ENCODE measurements around the gene HECW1. TPM values are rescaled to one million over a fixed set of nuclear protein-coding genes. Genes with fewer than 3 reads are reported as not detected.

HECW1 gene
- total and polyA plus RNA-seq, 2 donors (not counting 1 experiment from before 2014, with no cell fraction given): not detected

DNA sequence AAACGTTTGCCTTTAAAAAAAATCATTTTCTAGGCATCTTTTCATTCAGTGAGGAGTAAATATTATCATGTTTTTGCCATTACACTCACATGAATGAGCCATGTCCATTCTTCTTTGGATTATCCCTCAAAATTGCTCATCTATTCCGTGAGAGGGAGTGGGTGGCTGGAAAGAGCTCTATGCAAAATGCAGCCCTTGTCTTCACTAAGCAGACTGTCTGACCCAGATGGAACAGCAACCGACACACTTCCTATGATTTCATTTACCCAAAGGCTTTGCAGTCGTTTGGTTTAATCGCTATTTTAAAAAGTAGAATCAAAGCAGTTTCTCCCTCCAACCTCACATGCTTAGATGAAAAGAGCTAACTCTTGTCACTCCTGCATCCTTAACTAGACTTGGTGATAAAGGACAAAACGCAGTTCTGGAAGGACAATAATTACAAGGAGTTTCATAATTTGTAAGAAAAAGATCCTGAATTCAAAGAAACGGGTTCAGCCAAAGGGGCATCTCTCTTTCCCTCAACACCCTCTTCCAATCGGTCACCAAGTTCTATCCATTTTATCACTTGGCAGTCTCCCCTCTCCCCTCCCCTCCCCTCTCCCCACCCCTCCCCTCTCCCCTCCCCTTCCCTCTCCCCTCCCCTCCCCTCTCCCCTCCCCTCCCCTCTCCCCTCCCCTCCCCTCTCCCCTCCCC is 272.3 kb downstream of the HECW1 start:
- no peak for DNase-seq
- ChIA-PET POLR2A (no interaction called here), CTCF (no interaction called here)
- H3K4me3 Mint-ChIP-seq: no peak overlapping the region
- no peak overlapping the region for H3K27ac Mint-ChIP-seq
- H3K4me3 ChIP-seq (ENCODE audit: control extremely low read depth in 1 of 5, extremely low read depth in 1 of 5, insufficient read depth in 1 of 5, low read depth in 2 of 5, low read length in 4 of 5): no peak overlapping the region
- H3K9me3 Mint-ChIP-seq (ENCODE audit: insufficient read depth): peaks cover 4% of the 10 kb centered on the region
- no peaks in the 10 kb centered on the region for H3K36me3 ChIP-seq (replicated peaks in 1 of 2; ENCODE audit: control extremely low read depth in 1 of 2, control insufficient read depth in 1 of 2, extremely low read depth in 1 of 2, insufficient read depth in 2 of 2, low read length in 1 of 2)
- no peak for TF ChIP-seq EZH2 (IDR thresholded peaks at IDR 0.05; ENCODE audit: borderline replicate concordance, insufficient read depth, low read depth, low read length, poor library complexity, severe bottlenecking)
- TF ChIP-seq, protein P1, sequence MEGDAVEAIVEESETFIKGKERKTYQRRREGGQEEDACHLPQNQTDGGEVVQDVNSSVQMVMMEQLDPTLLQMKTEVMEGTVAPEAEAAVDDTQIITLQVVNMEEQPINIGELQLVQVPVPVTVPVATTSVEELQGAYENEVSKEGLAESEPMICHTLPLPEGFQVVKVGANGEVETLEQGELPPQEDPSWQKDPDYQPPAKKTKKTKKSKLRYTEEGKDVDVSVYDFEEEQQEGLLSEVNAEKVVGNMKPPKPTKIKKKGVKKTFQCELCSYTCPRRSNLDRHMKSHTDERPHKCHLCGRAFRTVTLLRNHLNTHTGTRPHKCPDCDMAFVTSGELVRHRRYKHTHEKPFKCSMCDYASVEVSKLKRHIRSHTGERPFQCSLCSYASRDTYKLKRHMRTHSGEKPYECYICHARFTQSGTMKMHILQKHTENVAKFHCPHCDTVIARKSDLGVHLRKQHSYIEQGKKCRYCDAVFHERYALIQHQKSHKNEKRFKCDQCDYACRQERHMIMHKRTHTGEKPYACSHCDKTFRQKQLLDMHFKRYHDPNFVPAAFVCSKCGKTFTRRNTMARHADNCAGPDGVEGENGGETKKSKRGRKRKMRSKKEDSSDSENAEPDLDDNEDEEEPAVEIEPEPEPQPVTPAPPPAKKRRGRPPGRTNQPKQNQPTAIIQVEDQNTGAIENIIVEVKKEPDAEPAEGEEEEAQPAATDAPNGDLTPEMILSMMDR (IDR thresholded peaks at IDR 0.05): no peak
- H4K20me1 ChIP-seq (ENCODE audit: control insufficient read depth, insufficient read depth, low read length, poor library complexity, severe bottlenecking): no peaks in the 10 kb centered on the region
- peaks cover 18% of the 10 kb centered on the region for H3K27me3 Mint-ChIP-seq
- no peaks in the 10 kb centered on the region for H3K79me2 ChIP-seq (ENCODE audit: control insufficient read depth, insufficient read depth, low read length)
- peaks cover 0 to 8% (median 0%) of the 10 kb centered on the region in 3 donors for H3K9me3 ChIP-seq (ENCODE audit: control extremely low read depth in 1 of 3, control insufficient read depth in 2 of 3, insufficient read depth in 1 of 3, low read length in 2 of 3)
- peaks cover 0 to 2% (median 0%) of the 10 kb centered on the region in 4 experiments for H3K27me3 ChIP-seq (replicated peaks in 1 of 4; ENCODE audit: control extremely low read depth in 1 of 4, control insufficient read depth in 3 of 4, insufficient read depth in 4 of 4, low read length in 3 of 4)
- no peak for ATAC-seq (ENCODE audit: low read depth)
- H3K4me2 ChIP-seq (replicated peaks; ENCODE audit: low read depth, low read length, poor library complexity, severe bottlenecking): no peak overlapping the region
- intact Hi-C loops (cut with micrococcal nuclease): no loop called here
- H3K27ac ChIP-seq (ENCODE audit: low read length in 2 of 2): no peak overlapping the region
- no peaks in the 10 kb centered on the region for H3K4me1 Mint-ChIP-seq
- H2AFZ ChIP-seq (ENCODE audit: insufficient read depth, low read depth, low read length, poor library complexity, severe bottlenecking): no peak overlapping the region
- H3K4me1 ChIP-seq (ENCODE audit: control insufficient read depth in 2 of 2, insufficient read depth in 2 of 2, low read length in 2 of 2): no peaks in the 10 kb centered on the region
- 100% methylated on average over 1 of the region's 8 CpGs for WGBS (ENCODE audit: insufficient coverage)
- H3K9ac ChIP-seq (ENCODE audit: low read length): no peak overlapping the region

GRCh38 chr7:43385309-43385680 is 272.8 kb downstream of the HECW1 start:
- H3K27me3 Mint-ChIP-seq: peaks cover 17% of the 10 kb centered on the region
- WGBS (ENCODE audit: insufficient coverage): 57% methylated on average over 1 of the region's 2 CpGs
- no peak overlapping the region for H3K4me3 ChIP-seq (ENCODE audit: control extremely low read depth in 1 of 5, extremely low read depth in 1 of 5, insufficient read depth in 1 of 5, low read depth in 2 of 5, low read length in 4 of 5)
- CTCF ChIA-PET: no interaction called here
- H3K4me2 ChIP-seq (replicated peaks; ENCODE audit: low read depth, low read length, poor library complexity, severe bottlenecking): no peak overlapping the region
- POLR2A ChIA-PET: no interaction called here
- no peaks in the 10 kb centered on the region for H3K79me2 ChIP-seq (ENCODE audit: control insufficient read depth, insufficient read depth, low read length)
- H3K4me1 Mint-ChIP-seq: no peaks in the 10 kb centered on the region
- H4K20me1 ChIP-seq (ENCODE audit: control insufficient read depth, insufficient read depth, low read length, poor library complexity, severe bottlenecking): no peaks in the 10 kb centered on the region
- DNase-seq (no peak), ATAC-seq (ENCODE audit: low read depth) (no peak)
- H3K27ac ChIP-seq (ENCODE audit: low read length in 2 of 2): no peak overlapping the region
- no peak overlapping the region for H3K27ac Mint-ChIP-seq
- no peak overlapping the region for H3K4me3 Mint-ChIP-seq
- H3K27me3 ChIP-seq (replicated peaks in 1 of 4; ENCODE audit: control extremely low read depth in 1 of 4, control insufficient read depth in 3 of 4, insufficient read depth in 4 of 4, low read length in 3 of 4): peaks cover 0 to 2% (median 0%) of the 10 kb centered on the region in 4 experiments
- TF ChIP-seq, protein P1 (IDR thresholded peaks at IDR 0.05): no peak
- TF ChIP-seq EZH2 (IDR thresholded peaks at IDR 0.05; ENCODE audit: borderline replicate concordance, insufficient read depth, low read depth, low read length, poor library complexity, severe bottlenecking): no peak
- H3K36me3 ChIP-seq (replicated peaks in 1 of 2; ENCODE audit: control extremely low read depth in 1 of 2, control insufficient read depth in 1 of 2, extremely low read depth in 1 of 2, insufficient read depth in 2 of 2, low read length in 1 of 2): no peaks in the 10 kb centered on the region
- intact Hi-C loops (cut with micrococcal nuclease): no loop called here
- H3K9me3 ChIP-seq (ENCODE audit: control extremely low read depth in 1 of 3, control insufficient read depth in 2 of 3, insufficient read depth in 1 of 3, low read length in 2 of 3): peaks cover 0 to 8% (median 0%) of the 10 kb centered on the region in 3 donors
- H3K4me1 ChIP-seq (ENCODE audit: control insufficient read depth in 2 of 2, insufficient read depth in 2 of 2, low read length in 2 of 2): no peaks in the 10 kb centered on the region
- H2AFZ ChIP-seq (ENCODE audit: insufficient read depth, low read depth, low read length, poor library complexity, severe bottlenecking): no peak overlapping the region
- H3K9ac ChIP-seq (ENCODE audit: low read length): no peak overlapping the region
- peaks cover 4% of the 10 kb centered on the region for H3K9me3 Mint-ChIP-seq (ENCODE audit: insufficient read depth)

Data from B cell (primary cell).